ENCODE data around the gene FKBP3. TPM values are rescaled to one million over a fixed set of nuclear protein-coding genes. Genes with fewer than 3 reads are reported as not detected.

Gene FKBP3
- total RNA-seq, 1 experiment from 2014 or later: 157 TPM

DNA sequence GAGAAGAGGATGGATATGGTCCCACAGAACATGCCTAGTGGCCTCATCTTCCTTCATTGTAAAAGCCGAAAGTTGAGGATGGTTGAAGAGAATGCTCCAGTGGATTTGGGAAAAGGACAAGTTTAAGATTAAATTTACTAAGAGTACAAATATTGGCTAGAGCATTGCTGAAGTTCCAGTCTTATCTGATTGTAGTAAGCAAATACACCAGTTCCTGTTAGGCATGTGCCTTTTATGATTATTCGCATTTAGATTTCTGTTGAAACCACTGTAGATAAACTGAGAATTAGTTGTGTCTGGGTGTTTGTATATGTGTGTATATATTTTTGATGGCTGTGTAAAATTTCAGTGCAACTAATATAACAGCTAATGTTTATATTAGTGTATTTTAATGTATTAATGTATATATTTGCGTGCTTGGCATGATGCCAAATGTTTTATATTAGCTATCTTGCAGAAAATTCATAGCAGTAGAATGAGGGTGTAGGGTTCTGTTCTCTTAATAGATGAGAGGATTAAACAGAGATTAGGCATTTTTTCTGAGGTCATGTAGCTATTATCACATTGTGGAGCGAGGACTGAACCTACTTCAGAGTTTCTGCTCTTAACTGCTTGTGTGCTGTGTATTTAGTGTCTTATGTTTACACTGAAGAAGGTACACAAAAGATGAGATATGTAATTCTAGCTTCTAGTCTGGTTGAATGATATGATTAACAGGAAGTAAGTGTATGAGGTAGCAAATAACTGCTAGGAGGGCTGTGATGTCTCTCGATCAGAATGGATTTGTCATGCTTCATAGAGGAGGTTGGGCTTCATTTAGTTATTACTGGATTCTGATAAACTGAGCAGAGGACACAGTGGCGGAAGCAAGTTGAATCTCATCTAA, 21.1 kb downstream of the FKBP3 start:
- H3K36me3 Mint-ChIP-seq (ENCODE audit: insufficient read depth in 1 of 3, low read depth in 3 of 3): peaks cover 15 to 81% (median 62%) of the 10 kb centered on the region in 3 experiments; a peak in 6 of 7 replicates
- H3K4me3 Mint-ChIP-seq: no peak overlapping the region
- Histone ChIP-seq H2AK5ac (ENCODE audit: insufficient read length, low read length) (no peak overlapping the region), H4K91ac (ENCODE audit: insufficient read length, low read depth, low read length) (no peak overlapping the region), H3K4me2 (ENCODE audit: insufficient read depth, insufficient read length, low read length) (no peak overlapping the region), H2BK5ac (ENCODE audit: insufficient read length, low read length) (no peak overlapping the region), H3K9ac (ENCODE audit: extremely low read depth, insufficient read length, low read length) (no peak overlapping the region), H3K4me1 (ENCODE audit: insufficient read depth, low read length) (no peaks in the 10 kb centered on the region), H4K5ac (ENCODE audit: insufficient read length, low read depth, low read length) (no peak overlapping the region), H3K79me1 (ENCODE audit: insufficient read depth, low read depth, low read length, poor library complexity, severe bottlenecking) (no peaks in the 10 kb centered on the region), H2BK120ac (ENCODE audit: low read depth, low read length, poor library complexity, severe bottlenecking) (no peak overlapping the region), H2AFZ (ENCODE audit: low read length) (no peak overlapping the region), H2BK20ac (ENCODE audit: low read depth, low read length, poor library complexity, severe bottlenecking) (no peak overlapping the region), H3T11ph (ENCODE audit: low read length) (no peak overlapping the region), H3K14ac (ENCODE audit: insufficient read depth, low read length) (no peak overlapping the region), H2BK15ac (ENCODE audit: low read depth, low read length) (no peak overlapping the region), H3K27me3 (ENCODE audit: insufficient read depth, low read length) (no peaks in the 10 kb centered on the region), H3K9me3 (ENCODE audit: control insufficient read depth, low read depth, low read length) (no peaks in the 10 kb centered on the region), H3K79me2 (ENCODE audit: insufficient read depth, low read length) (no peaks in the 10 kb centered on the region), H3K27ac (ENCODE audit: insufficient read length, low read depth, low read length) (no peak overlapping the region), H4K20me1 (ENCODE audit: control insufficient read depth, insufficient read depth, insufficient read length) (no peaks in the 10 kb centered on the region), H3K4ac (ENCODE audit: low read depth, low read length) (no peak overlapping the region), H3K18ac (ENCODE audit: insufficient read length, low read depth, low read length) (no peak overlapping the region), H3K23ac (ENCODE audit: insufficient read length, low read depth, low read length) (no peak overlapping the region), H3K56ac (ENCODE audit: insufficient read length, low read depth, low read length) (no peak overlapping the region), H4K8ac (replicated peaks; ENCODE audit: insufficient read length, low read depth, low read length) (no peak overlapping the region), H3K23me2 (ENCODE audit: insufficient read length, low read depth, low read length, poor library complexity, severe bottlenecking) (no peaks in the 10 kb centered on the region), H2BK12ac (ENCODE audit: insufficient read length, low read depth, low read length) (no peak overlapping the region)
- H3K27me3 Mint-ChIP-seq (ENCODE audit: low read depth): no peaks in the 10 kb centered on the region
- no peaks in the 10 kb centered on the region for H3K9me3 Mint-ChIP-seq
- no peak for TF ChIP-seq CTCF (conservative IDR thresholded peaks at IDR 0.05)
- no peak for DNase-seq
- peak overlapping the region in 1 of 3 experiments; percentile 69; a peak in 3 of 7 replicates for H3K27ac Mint-ChIP-seq
- no peaks in the 10 kb centered on the region for H3K4me1 Mint-ChIP-seq
- WGBS (ENCODE audit: extremely low coverage, insufficient read length, low lambda C conversion rate): 100% methylated on average over 1 of the region's 6 CpGs

All from H9 (cell line).